ENCODE results near the gene IGF2. TPM values are rescaled to one million over a fixed set of nuclear protein-coding genes. Genes with fewer than 3 reads are reported as not detected.

The IGF2 gene
- total and polyA plus RNA-seq, 10 of the 15 experiments (the other 5 are each of a cell fraction or from before 2014, with no cell fraction given): 0.41 TPM; not detected in 9

GRCh38 chr11:2118677-2119076 lies 20.5 kb downstream of the IGF2 start:
- CTCF ChIA-PET: no interaction called here
- TF ChIP-seq MAX (IDR thresholded peaks at IDR 0.05; ENCODE audit: low read depth, low read length) (no peak), NR2F1 (conservative IDR thresholded peaks at IDR 0.05) (no peak), ATF3 (IDR thresholded peaks at IDR 0.05; ENCODE audit: borderline replicate concordance, extremely low read depth, low read depth, low read length) (no peak), PML (IDR thresholded peaks at IDR 0.05; ENCODE audit: low read length) (no peak), ZSCAN29 (IDR thresholded peaks at IDR 0.05) (no peak), HSF1 (IDR thresholded peaks at IDR 0.05; ENCODE audit: low read depth, low read length) (no peak), GABPA (IDR thresholded peaks at IDR 0.05; ENCODE audit: low read depth) (no peak), IRF3 (IDR thresholded peaks at IDR 0.05) (no peak), MYB (IDR thresholded peaks at IDR 0.05; ENCODE audit: borderline replicate concordance, low read depth, low read length) (no peak), TAF1 (IDR thresholded peaks at IDR 0.05; ENCODE audit: borderline replicate concordance, low read depth, low read length) (no peak), ZBTB40 (IDR thresholded peaks at IDR 0.05; ENCODE audit: borderline replicate concordance) (no peak), SP1 (IDR thresholded peaks at IDR 0.05; ENCODE audit: low read depth, low read length) (no peak), USF2 (IDR thresholded peaks at IDR 0.05; ENCODE audit: borderline replicate concordance, low read depth, low read length) (no peak)

More at GRCh38 chr11:2118677-2119076, 20.5 kb downstream of the IGF2 start:
- Histone ChIP-seq H3K36me3 (ENCODE audit: control insufficient read depth in 2 of 2, insufficient read depth in 2 of 2, low read length in 1 of 2) (no peaks in the 10 kb centered on the region), H2AFZ (ENCODE audit: control insufficient read depth, low read depth, low read length) (no peak overlapping the region), H4K20me1 (ENCODE audit: control insufficient read depth, insufficient read depth) (no peaks in the 10 kb centered on the region), H3K4me3 (no peak overlapping the region), H3K4me2 (ENCODE audit: control insufficient read depth, insufficient read depth) (no peak overlapping the region), H3K9me3 (replicated peaks; ENCODE audit: control insufficient read depth, insufficient read depth, low read length) (no peaks in the 10 kb centered on the region; the same call in 2 of the 3 replicates), H3K27me3 (replicated peaks in 1 of 2; ENCODE audit: control insufficient read depth in 2 of 2, insufficient read depth in 2 of 2, low read length in 1 of 2) (no peaks in the 10 kb centered on the region; a peak in 1 of 4 replicates), H3K79me2 (ENCODE audit: control insufficient read depth, insufficient read depth, low read length) (no peaks in the 10 kb centered on the region), H3K4me1 (ENCODE audit: control insufficient read depth, insufficient read depth, low read length) (no peaks in the 10 kb centered on the region), H3K27ac (ENCODE audit: control insufficient read depth, insufficient read depth) (no peak overlapping the region), H3K9ac (ENCODE audit: control insufficient read depth, insufficient read depth, low read length) (no peak overlapping the region)
- intact Hi-C loops (cut with micrococcal nuclease; ENCODE audit: unreplicated experiment) (no loop called here), in situ Hi-C loops (cut with MboI) (no loop called here)
- DNase-seq (ENCODE audit: low read depth, low spot score) (no peak), FAIRE-seq (no peak), ATAC-seq (no peak)
- RAD21 ChIA-PET (ENCODE audit: unreplicated experiment): no interaction called here
- WGBS (ENCODE audit: insufficient coverage, insufficient replicate concordance, low lambda C conversion rate, missing lambda C conversion rate): 20% methylated on average over 4 of the region's 4 CpGs
- BruUV-seq (replicated peaks): no TSS peak
- POLR2A ChIA-PET: no interaction called here
- SMC1A ChIA-PET (ENCODE audit: uncharacterized antibody, unreplicated experiment): no interaction called here

All from GM12878 (cell line).